ENCODE measurements around the gene PTPRD.
A peak's percentile ranks its signal among the peaks of the same experiment; 100 is the strongest.

DNA sequence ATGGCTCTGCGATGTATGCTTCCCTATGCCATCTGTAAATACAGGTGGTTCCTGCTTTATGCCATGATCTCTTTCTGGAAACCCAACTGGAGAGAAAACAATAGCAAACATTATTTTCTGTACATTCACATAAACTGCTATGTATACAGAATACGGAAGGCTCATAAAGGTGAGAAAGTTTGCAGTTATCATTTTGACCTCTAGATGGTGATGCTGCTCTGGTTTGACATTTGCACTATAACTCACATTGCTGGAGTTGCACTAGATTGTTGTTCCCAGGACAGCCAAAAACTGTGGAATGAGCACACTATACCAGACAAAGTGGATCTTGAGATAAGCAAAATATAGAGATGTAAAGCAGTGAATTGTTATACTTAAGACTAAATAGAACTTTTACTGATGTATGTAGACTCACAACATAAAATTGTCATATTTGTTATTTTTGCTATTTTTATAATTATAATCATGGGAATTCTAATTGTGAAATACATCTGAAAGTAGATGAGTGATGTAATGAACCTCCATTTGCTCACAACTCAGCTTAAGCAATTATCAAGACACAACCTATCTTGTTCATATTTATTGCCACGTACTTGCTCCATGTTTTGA lies 246.5 kb downstream of the PTPRD start:
- TF ChIP-seq, protein P1, sequence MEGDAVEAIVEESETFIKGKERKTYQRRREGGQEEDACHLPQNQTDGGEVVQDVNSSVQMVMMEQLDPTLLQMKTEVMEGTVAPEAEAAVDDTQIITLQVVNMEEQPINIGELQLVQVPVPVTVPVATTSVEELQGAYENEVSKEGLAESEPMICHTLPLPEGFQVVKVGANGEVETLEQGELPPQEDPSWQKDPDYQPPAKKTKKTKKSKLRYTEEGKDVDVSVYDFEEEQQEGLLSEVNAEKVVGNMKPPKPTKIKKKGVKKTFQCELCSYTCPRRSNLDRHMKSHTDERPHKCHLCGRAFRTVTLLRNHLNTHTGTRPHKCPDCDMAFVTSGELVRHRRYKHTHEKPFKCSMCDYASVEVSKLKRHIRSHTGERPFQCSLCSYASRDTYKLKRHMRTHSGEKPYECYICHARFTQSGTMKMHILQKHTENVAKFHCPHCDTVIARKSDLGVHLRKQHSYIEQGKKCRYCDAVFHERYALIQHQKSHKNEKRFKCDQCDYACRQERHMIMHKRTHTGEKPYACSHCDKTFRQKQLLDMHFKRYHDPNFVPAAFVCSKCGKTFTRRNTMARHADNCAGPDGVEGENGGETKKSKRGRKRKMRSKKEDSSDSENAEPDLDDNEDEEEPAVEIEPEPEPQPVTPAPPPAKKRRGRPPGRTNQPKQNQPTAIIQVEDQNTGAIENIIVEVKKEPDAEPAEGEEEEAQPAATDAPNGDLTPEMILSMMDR (IDR thresholded peaks at IDR 0.05): peak; percentile 45
- no peak for TF ChIP-seq EZH2 (IDR thresholded peaks at IDR 0.05; ENCODE audit: borderline replicate concordance, insufficient read depth, low read depth, low read length, poor library complexity, severe bottlenecking)

Measured in B cell (primary cell).